GM18867 (cell line): ENCODE data around the gene SHROOM3.

Experiments used
- ATAC-seq: cut with Tn5 transposase; IDR thresholded peaks from one replicate; pipeline ENCODE4 v1.9.1; 2021; ENCODE audit warnings: mild to moderate bottlenecking, moderate library complexity; ENCODE audit not compliant: unreplicated experiment

Gene SHROOM3

DNA sequence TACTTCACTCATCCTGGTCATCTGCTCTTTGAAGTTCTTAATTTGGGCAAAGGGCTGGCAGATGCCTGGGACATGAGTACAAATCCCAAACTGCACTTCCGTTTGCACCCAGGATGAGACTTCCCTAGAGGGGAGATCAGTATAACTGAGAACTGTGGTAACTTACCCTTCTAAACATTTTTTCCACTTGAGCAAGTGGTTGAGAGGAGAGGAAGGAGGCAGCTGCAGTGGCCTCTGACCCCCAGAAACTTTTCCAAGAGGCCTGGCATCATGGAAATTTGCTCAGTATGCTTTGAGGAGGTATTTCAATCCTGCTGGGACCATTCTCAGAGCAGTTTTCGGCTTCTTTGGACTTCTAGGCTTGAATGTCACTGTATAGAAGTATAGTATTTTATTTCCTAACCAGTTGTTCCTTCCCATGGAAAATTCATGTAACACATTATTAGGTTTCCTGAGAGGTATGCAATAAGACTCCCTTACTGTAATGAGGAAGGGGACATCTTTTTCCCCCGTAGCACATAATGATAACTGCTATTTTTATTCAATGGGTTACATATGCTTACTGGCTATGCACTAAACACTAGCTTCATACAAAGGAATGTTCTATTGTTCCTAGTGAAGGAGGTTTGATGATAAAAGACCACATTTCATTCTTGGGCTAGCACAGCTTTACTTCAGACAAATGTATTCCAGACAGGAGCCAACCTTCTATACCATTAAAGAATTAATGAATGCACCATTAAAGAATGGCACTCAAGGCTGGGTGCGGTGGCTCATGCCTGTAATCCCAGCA is 129.3 kb downstream of the SHROOM3 start:
- ATAC-seq, result no peak

DNA sequence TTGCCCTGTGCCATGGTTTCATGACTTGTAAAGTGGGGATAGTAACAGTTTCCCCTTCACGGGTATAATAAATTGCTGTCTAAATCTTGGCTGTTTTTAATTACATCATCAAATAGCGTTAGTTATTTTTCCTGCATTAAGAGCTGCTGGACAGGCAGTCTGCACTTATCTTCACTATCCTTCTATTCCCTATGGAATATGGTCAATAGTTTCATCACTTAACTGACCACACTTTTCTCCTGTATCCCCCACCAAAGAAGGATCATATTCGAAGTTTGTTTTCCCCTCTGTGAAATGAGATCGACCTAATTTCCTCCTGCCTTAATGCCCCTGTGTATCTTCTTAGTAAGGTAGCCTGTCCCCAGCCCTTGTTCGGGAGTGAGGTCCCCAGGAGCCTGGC is 133.2 kb downstream of the SHROOM3 start:
- ATAC-seq, result no peak

GRCh38 chr4:76569225-76569624 is 134.2 kb downstream of the SHROOM3 start:
- no peak for ATAC-seq

GRCh38 chr4:76569706-76570105 is 134.7 kb downstream of the SHROOM3 start:
- no peak for ATAC-seq

- ATAC-seq, result no peak
Observed at GRCh38 chr4:76570141-76570973, 135.3 kb downstream of the SHROOM3 start.

- no peak for ATAC-seq
Observed at GRCh38 chr4:76571274-76571673, 136.2 kb downstream of the SHROOM3 start.

DNA sequence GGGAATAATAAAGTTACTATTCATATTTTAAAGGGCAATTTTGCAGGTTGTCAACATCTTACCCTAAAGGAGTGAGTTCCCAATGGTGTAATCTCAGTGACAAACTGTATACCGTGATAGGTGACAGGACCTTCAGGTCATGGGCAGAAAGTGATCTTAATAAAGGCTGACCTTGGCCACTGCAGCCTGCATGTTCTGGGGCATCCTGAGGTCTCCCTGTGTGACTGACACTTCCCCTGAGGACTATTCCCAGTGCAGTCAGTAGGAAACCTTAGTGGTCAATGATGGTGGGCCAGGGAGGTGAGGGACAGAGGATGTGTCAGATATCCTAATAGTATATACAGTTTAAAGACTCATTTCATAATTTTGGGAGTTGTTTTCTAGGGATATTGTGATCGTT is 137.2 kb downstream of the SHROOM3 start:
- no peak for ATAC-seq

DNA sequence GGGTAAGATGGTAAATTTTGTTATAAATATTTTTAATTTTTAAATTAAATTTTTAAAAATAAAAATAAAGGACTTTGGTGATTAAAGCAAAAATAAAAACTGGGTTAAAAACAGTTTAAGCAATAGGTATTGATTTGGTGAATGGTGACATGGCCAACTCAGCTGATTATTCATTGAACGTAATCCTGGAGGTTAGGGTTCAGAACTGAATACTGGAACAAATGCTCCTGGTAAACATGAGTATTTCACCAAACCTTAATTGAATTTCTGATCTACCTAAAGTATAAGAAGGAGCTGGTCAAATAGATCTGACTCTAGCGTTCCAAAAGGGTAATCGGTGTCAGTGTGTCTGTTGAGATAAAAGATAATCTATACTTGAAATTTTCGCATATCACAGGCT is 141.8 kb downstream of the SHROOM3 start:
- no peak for ATAC-seq

GRCh38 chr4:76578002-76578560 is 143.1 kb downstream of the SHROOM3 start:
- ATAC-seq, result no peak

DNA sequence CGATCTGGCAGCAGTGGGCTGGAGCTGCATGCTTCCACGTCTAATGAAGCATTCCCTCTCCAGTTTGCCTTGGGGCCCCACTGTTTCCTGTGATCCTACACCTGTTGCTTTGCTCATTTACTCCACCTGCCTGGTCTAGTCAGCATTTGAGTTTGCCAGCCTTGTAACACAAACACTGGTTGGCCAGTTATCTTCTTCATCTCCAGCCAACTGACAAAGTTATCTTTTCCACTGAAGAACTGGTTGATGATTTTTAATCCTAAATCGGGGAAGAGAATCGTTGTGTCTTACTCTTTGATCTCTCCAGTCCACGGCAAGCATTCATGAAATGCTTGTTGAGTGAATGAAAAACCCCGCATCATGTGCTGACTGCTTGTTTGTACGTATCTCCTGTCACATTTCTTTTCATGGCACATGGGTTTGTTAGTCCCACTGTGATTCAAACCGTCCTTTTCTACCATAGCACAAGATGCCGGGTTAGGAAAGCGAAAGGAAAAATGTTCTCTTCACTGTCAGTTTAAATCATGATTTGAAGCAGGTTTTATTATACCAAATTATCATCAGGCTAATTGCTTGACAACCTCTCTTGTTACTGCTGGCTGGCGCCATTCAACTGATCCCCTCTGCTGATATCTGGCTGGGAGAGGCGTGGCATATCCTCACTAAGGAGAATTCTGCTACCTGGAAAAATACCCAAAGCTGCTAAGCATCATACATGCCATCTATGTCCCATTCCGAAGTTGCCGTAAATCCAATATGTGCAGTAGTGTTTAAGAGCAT is 144.8 kb downstream of the SHROOM3 start:
- no peak for ATAC-seq

GRCh38 chr4:76581077-76581962 is 146.3 kb downstream of the SHROOM3 start:
- ATAC-seq, result no peak

DNA sequence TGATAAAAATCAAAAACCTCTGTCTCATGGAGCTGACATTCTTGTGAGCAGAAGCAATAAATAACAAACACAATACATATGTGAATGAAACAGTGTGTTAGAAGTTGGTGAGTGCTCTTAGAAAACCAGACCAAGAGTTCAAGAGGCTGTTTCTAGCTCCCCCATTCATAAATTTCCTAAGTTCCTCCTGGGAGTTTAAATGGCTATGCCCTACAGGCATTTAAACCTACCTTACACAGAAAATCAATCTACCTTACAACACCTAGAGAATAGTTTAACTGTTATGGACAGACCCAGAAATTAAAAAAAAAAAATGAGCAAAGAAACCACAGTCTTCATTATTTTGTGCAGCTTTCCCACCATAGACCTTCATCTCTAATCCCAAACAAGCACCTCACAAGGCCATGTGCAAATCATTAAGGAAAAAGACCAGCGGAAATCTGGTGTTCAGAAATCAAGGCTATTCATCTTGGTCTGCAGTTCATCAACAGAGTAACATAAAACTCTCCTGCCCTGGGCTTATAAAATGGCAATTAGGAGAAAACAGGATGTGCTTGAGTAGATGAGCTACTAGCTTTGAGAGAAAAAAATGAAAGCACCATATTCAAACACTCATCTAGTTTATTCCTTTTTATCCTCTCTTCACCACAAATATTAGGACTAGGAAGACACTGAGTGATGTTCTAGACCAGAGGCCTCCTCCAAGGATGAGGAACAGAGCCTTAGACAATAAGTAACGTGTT is 147.2 kb downstream of the SHROOM3 start:
- ATAC-seq, result no peak

DNA sequence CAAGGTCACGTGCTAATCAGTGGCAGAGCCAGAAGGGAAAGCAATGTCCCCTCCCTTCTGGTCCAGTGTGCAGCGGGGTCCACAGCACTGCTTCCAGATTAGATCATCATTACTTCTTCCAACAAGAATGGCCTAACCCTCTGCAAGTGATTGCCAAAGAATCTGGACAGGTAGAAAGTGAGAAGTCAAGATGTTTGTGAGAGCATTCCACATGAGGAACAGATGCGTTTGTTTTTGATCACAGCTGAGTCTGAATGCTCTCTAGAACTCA is 147.7 kb downstream of the SHROOM3 start:
- no peak for ATAC-seq

- ATAC-seq, result no peak
Observed at GRCh38 chr4:76584241-76585152, 149.5 kb downstream of the SHROOM3 start.

DNA sequence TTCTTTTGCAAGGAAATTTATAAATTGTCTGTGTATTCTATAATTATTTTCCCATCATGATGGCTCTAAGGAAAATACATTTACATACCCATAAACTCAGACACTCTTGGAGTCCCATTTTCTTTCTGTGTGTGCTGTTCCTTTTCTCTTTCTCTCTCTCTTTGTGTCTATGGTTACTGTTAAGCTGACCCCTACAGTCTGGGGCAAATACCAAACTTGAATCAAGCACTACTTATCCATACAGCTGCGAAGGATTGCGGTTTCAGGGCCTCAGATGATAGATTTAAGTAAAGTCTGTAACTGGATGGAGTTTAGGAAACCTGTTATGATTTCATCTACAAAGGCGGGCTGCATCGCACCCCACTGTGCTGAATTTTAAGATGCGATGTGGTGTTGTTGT is 150.2 kb downstream of the SHROOM3 start:
- no peak for ATAC-seq

- peak; percentile 79 for ATAC-seq
Observed at GRCh38 chr4:76585897-76586360, 150.9 kb downstream of the SHROOM3 start.

DNA sequence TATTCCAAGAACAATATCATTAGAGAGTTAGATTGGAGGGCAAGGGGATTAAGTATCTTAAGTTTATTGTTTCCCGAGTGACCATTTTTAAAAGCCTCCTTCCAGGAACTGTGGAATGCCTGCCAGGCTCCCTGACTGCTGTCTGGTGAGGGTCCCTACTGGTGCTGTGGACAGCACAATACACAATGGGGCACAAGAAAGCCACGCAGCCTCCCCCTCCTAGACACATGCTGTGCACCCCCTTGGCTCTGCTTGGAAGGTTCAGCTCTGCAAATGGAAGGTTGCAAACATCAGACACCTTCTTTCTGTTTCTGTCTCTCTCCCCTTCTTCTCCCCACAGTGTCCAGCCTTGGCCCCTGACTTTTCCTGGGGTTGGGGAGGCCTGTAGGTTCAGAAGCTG is 153.2 kb downstream of the SHROOM3 start:
- no peak for ATAC-seq

GRCh38 chr4:76589402-76589801 is 154.4 kb downstream of the SHROOM3 start:
- ATAC-seq, result no peak
